Panc1 (cell line): ENCODE results near the gene PARD6B. TPM values are rescaled to one million over a fixed set of nuclear protein-coding genes. Genes with fewer than 3 reads are reported as not detected.

ENCODE experiments used
- ATAC-seq: fragments of 200-7000 bp; cut with Tn5 transposase; 2 replicates; pipeline ENCODE4 v1.9.1; 2020; ENCODE audit warnings: mild to moderate bottlenecking, moderate library complexity
- BruUV-seq: library from RNA; stranded (reverse); fragments of 400-500 nt; replicated peaks from 2 replicates; lab custom pipeline; 2021; lab: Mats Ljungman, UMichigan
- CTCF ChIA-PET: fragments of 300-600 bp; sonication (Branson Sonifier 250); formaldehyde crosslinking; loops from one replicate; lab custom pipeline; 2022; ENCODE audit warnings: antibody characterized with exemption; lab: Charles Lee
- POLR2A ChIA-PET: fragments of 300-600 bp; sonication (Branson Sonifier 250); formaldehyde crosslinking; loops from one replicate; lab custom pipeline; 2022; ENCODE audit warnings: antibody characterized with exemption; lab: Charles Lee
- DNase-seq: peaks from one replicate; pipeline ENCODE4 v3.0.0-alpha.2; 2010; ENCODE audit warnings: low read depth, low spot score
- H3K27ac ChIP-seq: 2 replicates; pipeline ENCODE4 v1.5.1; 2011; ENCODE audit warnings: mild to moderate bottlenecking, low read length, inconsistent platforms
- H3K27me3 ChIP-seq: fragments of 200-500 bp; sonication (Bioruptor generic); 2 replicates; pipeline ENCODE4 v1.6.0; 2014; ENCODE audit warnings: low read length, inconsistent platforms; ENCODE audit not compliant: control insufficient read depth, insufficient read depth
- H3K36me3 ChIP-seq: fragments of 200-500 bp; sonication (Bioruptor generic); 2 replicates; pipeline ENCODE4 v1.5.1; 2014; ENCODE audit warnings: inconsistent platforms, mild to moderate bottlenecking, low read length, moderate library complexity; ENCODE audit not compliant: control insufficient read depth, insufficient read depth
- H3K4me1 ChIP-seq: 2 replicates; pipeline ENCODE4 v1.5.1; 2011; ENCODE audit warnings: inconsistent platforms, mild to moderate bottlenecking, low read length, moderate library complexity; ENCODE audit not compliant: control insufficient read depth, insufficient read depth
- H3K4me3 ChIP-seq, 2 experiments: 2 replicates each; pipeline ENCODE4 v1.5.1; 2011 to 2012; ENCODE audit warnings: low read depth in 2 of 2, low read length in 2 of 2, mild to moderate bottlenecking in 2 of 2, inconsistent platforms in 1 of 2, moderate library complexity in 1 of 2
- H3K9me3 ChIP-seq: fragments of 200-500 bp; sonication (Bioruptor generic); 2 replicates; pipeline ENCODE4 v1.5.1; 2014; ENCODE audit warnings: low read depth, mild to moderate bottlenecking, inconsistent platforms, low read length, moderate library complexity; ENCODE audit not compliant: control insufficient read depth, insufficient read depth
- CTCF ChIP-seq: fragments of 450-650 bp; IDR thresholded peaks from 2 replicates; pipeline ENCODE4 v1.5.1; 2017; ENCODE audit warnings: mild to moderate bottlenecking
- POLR2AphosphoS5 ChIP-seq: IDR thresholded peaks from 2 replicates; pipeline ENCODE4 v1.6.1; 2012; ENCODE audit warnings: mild to moderate bottlenecking, low read depth, low read length, moderate library complexity
- REST ChIP-seq, 2 experiments: IDR thresholded peaks; 2 replicates each; pipeline ENCODE4 v1.6.1; 2011 to 2012; ENCODE audit warnings: low read depth in 2 of 2, control low read depth in 1 of 2, low read length in 1 of 2, mild to moderate bottlenecking in 1 of 2, moderate library complexity in 1 of 2; ENCODE audit not compliant: insufficient read depth in 1 of 2
- SIN3A ChIP-seq: IDR thresholded peaks from 2 replicates; pipeline ENCODE4 v1.6.1; 2012; ENCODE audit warnings: low read depth, mild to moderate bottlenecking, low read length, moderate library complexity, borderline replicate concordance; ENCODE audit not compliant: insufficient read depth
- TCF7L2 ChIP-seq: IDR thresholded peaks from 2 replicates; pipeline ENCODE4 v1.6.1; 2011; ENCODE audit warnings: mild to moderate bottlenecking, low read depth, low read length, inconsistent platforms
- in situ Hi-C: cut with HindIII; loops from 2 replicates; pipeline ENCODE4 v1.10.0; 2016; ENCODE audit warnings: low sequenced_read_pairs, low pct_unique_long_range_greater_than_20kb
- intact Hi-C: fragments of 100-400 bp; cut with micrococcal nuclease; formaldehyde crosslinking; loops from one replicate; pipeline ENCODE4 v1.10.0; 2022; ENCODE audit not compliant: unreplicated experiment
- total RNA-seq: library from RNA; stranded (reverse); gene quantifications from one replicate; pipeline ENCODE4 v1.2.1, GENCODE V29; 2021; ENCODE audit not compliant: unreplicated experiment

Gene PARD6B
- total RNA-seq, 1 experiment from 2014 or later, result 132 TPM

GRCh38 chr20:50721881-50722281 lies 9.5 kb upstream of the PARD6B start:
- CTCF ChIA-PET, result no interaction called here
- POLR2A ChIA-PET, result interaction anchor here (0.6 kb wide), 2 partner anchors 30 to 42 kb away, joined by 3 read pairs; no protein-coding TSS in a partner anchor
- BruUV-seq, result no TSS peak
- Histone ChIP-seq H3K9me3 (no peaks in the 10 kb centered on the region), H3K4me1 (peaks cover 52% of the 10 kb centered on the region), H3K27me3 (no peaks in the 10 kb centered on the region), H3K36me3 (no peaks in the 10 kb centered on the region), H3K4me3 (no peak overlapping the region), H3K27ac (peak overlapping the region; percentile 100)
- no peak for ATAC-seq
- TF ChIP-seq TCF7L2 (no peak), CTCF (no peak), SIN3A (no peak), POLR2AphosphoS5 (no peak), REST (IDR thresholded peaks at IDR 0.05; ENCODE audit: insufficient read depth in 1 of 2, low read depth in 2 of 2, low read length in 1 of 2) (no peak)
- intact Hi-C loops, result loop anchor here (10.0 kb wide), 1 partner anchor 47 kb away; no protein-coding TSS in a partner anchor
- in situ Hi-C loops, result no loop called here
- DNase-seq, result no peak

- Histone ChIP-seq H3K9me3 (no peaks in the 10 kb centered on the region), H3K4me1 (peaks cover 60% of the 10 kb centered on the region), H3K27me3 (no peaks in the 10 kb centered on the region), H3K36me3 (no peaks in the 10 kb centered on the region), H3K4me3 (no peak overlapping the region), H3K27ac (peak overlapping the region; percentile 100)
- no peak for ATAC-seq
- ChIA-PET CTCF (interaction anchor here (0.7 kb wide), 1 partner anchor 20 kb away, joined by 3 read pairs; no protein-coding TSS in a partner anchor), POLR2A (interaction anchor here (0.6 kb wide), 2 partner anchors 27 to 43 kb away, joined by 3 to 4 read pairs; no protein-coding TSS in a partner anchor)
- in situ Hi-C loops (no loop called here), intact Hi-C loops (loop anchor here (10.0 kb wide), 1 partner anchor 48 kb away; no protein-coding TSS in a partner anchor)
- BruUV-seq, result no TSS peak
- no peak for DNase-seq
- TF ChIP-seq CTCF (no peak), SIN3A (no peak), POLR2AphosphoS5 (no peak)
These were observed 8.8 kb upstream of the PARD6B start for GRCh38 chr20:50722424-50723155.
